PC-9 (cell line): ENCODE data around the gene POLR2J3.
"Not testable (repeated sequence)": the region's sequence is repeated elsewhere in the genome, so short reads cannot be mapped to it uniquely, and the experiment has no call there.

Experiments used
- EZH2 ChIP-seq: fragments of 200-600 bp; sonication (generic); IDR thresholded peaks from 2 replicates; pipeline ENCODE4 v1.8.0; 2017; ENCODE audit warnings: antibody characterized with exemption, low read depth
- TF ChIP-seq, protein P1 (sequence below): fragments of 200-600 bp; sonication (generic); conservative IDR thresholded peaks from 2 replicates; pipeline ENCODE4 v1.6.1; 2017; ENCODE audit warnings: mixed run types, antibody characterized with exemption, mild to moderate bottlenecking, moderate library complexity

GRCh38 chr7:102550808-102551422 is 21.5 kb downstream of the POLR2J3 start, which contains the start of gene SPDYE2:
- TF ChIP-seq, protein P1, sequence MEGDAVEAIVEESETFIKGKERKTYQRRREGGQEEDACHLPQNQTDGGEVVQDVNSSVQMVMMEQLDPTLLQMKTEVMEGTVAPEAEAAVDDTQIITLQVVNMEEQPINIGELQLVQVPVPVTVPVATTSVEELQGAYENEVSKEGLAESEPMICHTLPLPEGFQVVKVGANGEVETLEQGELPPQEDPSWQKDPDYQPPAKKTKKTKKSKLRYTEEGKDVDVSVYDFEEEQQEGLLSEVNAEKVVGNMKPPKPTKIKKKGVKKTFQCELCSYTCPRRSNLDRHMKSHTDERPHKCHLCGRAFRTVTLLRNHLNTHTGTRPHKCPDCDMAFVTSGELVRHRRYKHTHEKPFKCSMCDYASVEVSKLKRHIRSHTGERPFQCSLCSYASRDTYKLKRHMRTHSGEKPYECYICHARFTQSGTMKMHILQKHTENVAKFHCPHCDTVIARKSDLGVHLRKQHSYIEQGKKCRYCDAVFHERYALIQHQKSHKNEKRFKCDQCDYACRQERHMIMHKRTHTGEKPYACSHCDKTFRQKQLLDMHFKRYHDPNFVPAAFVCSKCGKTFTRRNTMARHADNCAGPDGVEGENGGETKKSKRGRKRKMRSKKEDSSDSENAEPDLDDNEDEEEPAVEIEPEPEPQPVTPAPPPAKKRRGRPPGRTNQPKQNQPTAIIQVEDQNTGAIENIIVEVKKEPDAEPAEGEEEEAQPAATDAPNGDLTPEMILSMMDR = not testable (repeated sequence)
- not testable (repeated sequence) for TF ChIP-seq EZH2
